A549 (cell line): ENCODE measurements around the gene PVALEF.

Experiments used
- BHLHE40 ChIP-seq: IDR thresholded peaks from 2 replicates; pipeline ENCODE4 v1.6.1; 2012; ENCODE audit warnings: low read depth, low read length, inconsistent platforms
- CHD2 ChIP-seq: fragments of 150-350 bp; IDR thresholded peaks from 2 replicates; pipeline ENCODE4 v1.6.1; 2014; ENCODE audit warnings: low read length; ENCODE audit not compliant: partially characterized antibody
- FOSB ChIP-seq: fragments of 250-450 bp; sonication (Bioruptor Pico); IDR thresholded peaks from 2 replicates; pipeline ENCODE4 v1.5.0; 2020; ENCODE audit warnings: mild to moderate bottlenecking, moderate library complexity
- MYC ChIP-seq: IDR thresholded peaks from 2 replicates; pipeline ENCODE4 v1.6.1; 2012; ENCODE audit warnings: mild to moderate bottlenecking, inconsistent platforms, low read length, improper control_type of control experiment, borderline replicate concordance
- PHF8 ChIP-seq: fragments of 200-600 bp; sonication (generic); IDR thresholded peaks from 2 replicates; pipeline ENCODE4 v1.6.1; 2016; ENCODE audit warnings: low read depth, mild to moderate bottlenecking, antibody characterized with exemption, moderate library complexity, borderline replicate concordance
- POLR2A ChIP-seq: IDR thresholded peaks from 2 replicates; pipeline ENCODE4 v1.6.1; 2012; ENCODE audit warnings: mild to moderate bottlenecking, low read length
- RFX5 ChIP-seq: fragments of 450-650 bp; IDR thresholded peaks from 2 replicates; pipeline ENCODE4 v1.7.1; 2014; ENCODE audit warnings: antibody characterized with exemption, mild to moderate bottlenecking, moderate library complexity
- RNF2 ChIP-seq: fragments of 200-600 bp; sonication (generic); IDR thresholded peaks from 2 replicates; pipeline ENCODE4 v1.6.1; 2016; ENCODE audit warnings: low read depth, mild to moderate bottlenecking, antibody characterized with exemption, moderate library complexity, borderline replicate concordance
- TF ChIP-seq, protein P1 (sequence below): fragments of >200 bp; sonication (Bioruptor Twin); formaldehyde crosslinking; IDR thresholded peaks from 3 replicates; pipeline ENCODE4 v1.5.1; 2016

DNA sequence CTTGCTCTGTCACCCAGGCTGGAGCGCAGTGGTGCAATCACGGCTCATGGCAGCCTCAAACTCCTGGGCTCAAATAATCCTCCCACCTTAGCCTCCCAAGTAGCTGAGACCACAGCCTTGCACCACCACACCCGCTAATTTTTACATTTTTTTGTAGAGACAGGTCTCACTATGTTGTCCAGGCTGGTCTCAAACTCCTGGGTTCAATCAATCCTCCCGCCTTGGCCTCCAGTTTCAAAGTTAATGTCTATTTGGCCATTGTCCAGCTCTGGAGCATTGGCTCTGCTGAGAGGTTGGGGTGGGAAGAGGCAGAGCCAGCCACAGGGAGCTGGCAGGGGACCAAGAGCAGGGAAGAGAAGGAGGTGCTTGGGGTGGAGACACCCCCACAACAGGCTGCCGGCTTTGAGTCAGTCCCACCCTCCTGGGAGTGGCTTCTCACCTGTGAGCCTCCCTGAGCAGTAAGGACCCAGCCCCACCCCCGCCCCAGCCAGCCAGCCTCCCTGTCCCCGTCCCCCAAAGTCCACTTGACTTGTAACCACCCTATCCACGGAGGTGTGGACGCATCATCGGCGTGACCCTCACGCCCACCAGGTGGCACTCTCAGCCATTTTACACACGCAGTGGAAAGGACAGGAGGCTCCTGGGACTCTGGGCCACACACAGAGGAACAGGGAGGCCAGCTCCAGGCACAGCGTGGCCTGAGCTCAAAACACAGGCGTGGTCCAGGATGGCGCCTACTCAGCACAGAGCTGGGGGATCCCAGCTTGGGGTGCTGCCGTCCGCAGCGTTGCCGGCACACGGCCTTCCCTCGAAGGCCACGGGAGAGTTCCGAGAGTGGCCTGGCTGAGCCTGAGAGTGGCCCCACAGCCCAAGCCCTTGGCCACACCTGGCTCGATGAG is 22.8 kb upstream of the PVALEF start:
- TF ChIP-seq POLR2A (no peak), FOSB (CRISPR knock-in tag) (no peak), BHLHE40 (no peak), RNF2 (no peak), CHD2 (no peak), PHF8 (no peak), RFX5 (no peak), MYC (no peak)
- TF ChIP-seq, protein P1, sequence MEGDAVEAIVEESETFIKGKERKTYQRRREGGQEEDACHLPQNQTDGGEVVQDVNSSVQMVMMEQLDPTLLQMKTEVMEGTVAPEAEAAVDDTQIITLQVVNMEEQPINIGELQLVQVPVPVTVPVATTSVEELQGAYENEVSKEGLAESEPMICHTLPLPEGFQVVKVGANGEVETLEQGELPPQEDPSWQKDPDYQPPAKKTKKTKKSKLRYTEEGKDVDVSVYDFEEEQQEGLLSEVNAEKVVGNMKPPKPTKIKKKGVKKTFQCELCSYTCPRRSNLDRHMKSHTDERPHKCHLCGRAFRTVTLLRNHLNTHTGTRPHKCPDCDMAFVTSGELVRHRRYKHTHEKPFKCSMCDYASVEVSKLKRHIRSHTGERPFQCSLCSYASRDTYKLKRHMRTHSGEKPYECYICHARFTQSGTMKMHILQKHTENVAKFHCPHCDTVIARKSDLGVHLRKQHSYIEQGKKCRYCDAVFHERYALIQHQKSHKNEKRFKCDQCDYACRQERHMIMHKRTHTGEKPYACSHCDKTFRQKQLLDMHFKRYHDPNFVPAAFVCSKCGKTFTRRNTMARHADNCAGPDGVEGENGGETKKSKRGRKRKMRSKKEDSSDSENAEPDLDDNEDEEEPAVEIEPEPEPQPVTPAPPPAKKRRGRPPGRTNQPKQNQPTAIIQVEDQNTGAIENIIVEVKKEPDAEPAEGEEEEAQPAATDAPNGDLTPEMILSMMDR, result peak; percentile 87
